Fibroblast of peridontal ligament (primary cell): Measurements from ENCODE around the gene RAMP1.
"Not testable (repeated sequence)": the region's sequence is repeated elsewhere in the genome, so short reads cannot be mapped to it uniquely, and the experiment has no call there.

Experiments used
- DNase-seq: peaks from one replicate; pipeline ENCODE4 v3.0.0-alpha.2; 2010; ENCODE audit errors: extremely low read depth

The RAMP1 gene

DNA sequence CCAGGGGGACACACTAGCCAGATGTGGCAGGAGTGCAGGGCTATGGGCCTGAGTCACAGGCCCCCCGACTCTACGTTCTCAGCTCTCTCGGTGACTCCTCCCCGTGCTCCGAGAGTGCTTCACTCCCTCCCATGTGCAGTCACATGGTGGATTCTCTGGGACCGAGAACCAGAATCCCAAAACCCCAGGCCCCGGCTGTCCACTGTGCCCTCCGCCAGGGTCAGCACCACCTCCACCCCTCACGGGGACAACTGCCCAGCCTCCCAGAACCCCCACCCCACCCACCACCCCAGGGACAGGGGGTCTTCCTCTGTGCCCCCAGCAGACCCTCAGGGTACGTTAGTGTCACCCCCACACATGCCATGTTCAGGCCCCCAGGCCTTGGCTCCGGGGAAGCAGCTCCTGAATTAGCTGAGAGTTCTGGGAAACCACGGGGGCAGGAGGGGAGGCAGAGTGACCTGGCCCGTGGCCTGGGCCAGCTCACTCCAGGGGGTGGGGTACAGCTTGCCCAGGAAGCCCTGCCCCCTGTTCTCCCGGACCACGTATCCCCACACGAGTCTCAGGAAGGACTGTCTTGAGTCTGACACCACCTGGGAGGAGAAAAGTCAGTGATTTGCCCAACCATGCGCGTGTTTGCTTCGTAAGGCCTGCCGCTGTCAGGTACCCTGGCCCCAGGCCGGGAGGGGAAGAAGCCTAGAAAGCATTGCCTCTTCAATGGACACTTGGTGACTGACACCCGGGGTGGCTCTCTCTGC lies 4.4 kb downstream of the RAMP1 start:
- no peak for DNase-seq

DNA sequence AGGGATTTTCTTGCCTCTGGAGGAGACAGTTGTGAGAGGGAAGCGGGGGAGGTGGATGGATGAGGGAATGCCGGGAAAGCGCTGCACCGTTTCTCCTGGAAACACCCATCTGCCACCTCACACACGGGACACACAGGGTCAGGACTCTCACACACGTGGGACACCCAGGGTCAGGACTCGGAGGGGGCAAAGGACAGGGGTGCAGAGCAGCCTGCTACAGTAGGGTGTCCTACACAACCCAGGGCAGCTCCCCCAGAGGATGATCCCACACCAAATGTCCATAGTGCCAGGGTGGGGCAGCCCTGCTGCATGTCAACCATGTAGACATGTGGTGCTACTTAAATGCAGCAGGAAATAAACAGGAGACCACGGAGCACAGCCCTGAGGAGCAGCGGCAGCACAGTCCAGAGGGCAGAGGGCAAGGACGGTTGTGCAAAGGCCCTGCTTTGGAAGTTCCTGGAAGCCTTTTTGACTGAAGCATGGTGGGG lies 5.1 kb downstream of the RAMP1 start:
- no peak for DNase-seq

DNA sequence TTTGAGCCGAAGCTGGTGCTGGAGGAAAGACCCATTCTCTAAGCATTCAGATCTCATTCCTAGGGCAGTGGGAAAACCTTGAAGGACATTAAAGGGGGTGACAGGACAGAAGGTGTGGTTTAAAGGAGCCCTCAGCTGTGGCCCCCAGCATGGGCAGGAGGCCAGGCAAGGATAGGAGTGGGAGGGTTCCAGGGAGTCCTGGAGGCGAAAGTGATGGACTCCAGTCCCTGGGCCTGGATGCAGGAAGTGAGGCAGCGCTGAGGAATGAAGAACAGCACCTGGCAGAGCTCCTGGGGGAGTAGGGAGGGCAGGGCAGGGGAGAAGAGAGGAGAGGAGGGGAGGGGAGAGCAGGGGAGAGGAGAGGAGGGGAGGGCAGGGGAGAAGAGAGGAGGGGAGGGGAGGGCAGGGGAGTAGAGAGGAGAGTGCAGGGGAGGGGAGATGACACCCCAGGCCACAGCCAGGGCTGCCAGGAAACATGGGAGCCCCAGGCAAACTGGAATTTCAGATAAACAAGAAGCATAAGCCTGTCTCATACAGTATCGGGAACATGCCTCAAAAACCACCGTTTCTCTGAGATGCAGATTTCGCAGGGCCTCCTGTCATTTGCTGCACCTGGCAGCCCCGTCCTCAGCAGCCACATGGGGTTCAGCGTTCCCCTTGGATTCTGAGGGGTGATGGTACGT lies 5.7 kb downstream of the RAMP1 start:
- no peak for DNase-seq

GRCh38 chr2:237865623-237866041 lies 6.2 kb downstream of the RAMP1 start:
- DNase-seq = no peak

DNA sequence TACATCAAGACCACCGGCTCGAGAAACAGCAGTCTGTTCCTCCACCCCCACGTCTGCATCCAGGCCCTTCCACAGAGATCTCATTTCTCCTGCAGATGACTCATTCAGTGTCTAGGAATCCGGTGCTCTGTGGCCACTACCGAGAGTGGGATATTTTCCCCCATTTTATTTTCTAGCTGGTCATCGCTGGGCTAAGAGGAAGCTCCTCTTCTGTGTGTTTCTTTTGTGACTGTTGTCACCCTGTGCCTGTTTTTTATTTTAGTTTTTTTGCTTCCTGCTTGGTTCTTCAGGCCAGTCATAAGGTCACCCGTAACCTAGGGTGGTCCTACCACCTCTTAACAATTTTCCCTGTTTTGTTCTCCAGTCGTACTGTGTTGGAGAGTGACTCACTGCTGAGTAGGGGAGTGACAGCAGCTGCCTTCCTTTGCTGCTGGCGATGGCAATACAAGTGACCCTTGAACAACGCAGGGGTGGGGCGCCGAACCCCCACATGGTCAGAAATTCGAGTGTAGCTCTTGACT lies 6.7 kb downstream of the RAMP1 start:
- peak; percentile 42 for DNase-seq

DNA sequence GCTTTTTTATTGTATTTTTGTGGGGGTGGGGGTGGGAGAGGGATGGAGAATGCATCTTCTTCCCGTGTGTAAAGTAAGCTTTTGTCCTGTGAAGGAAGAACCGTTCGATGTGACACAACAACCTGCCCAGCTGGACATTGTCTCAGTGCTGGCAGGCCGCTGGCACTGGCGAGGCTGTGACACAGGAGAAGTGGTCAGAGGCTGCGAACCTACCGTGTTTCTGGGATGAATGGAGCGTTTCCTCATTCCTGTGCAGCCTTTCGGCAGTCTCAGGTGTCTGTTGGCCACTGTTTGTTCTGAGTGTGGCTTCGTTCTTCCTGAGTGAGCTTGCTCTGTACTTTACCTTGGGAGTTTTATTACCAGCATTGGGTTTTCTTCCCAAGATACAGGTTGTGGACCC lies 8.0 kb downstream of the RAMP1 start:
- DNase-seq = no peak

DNA sequence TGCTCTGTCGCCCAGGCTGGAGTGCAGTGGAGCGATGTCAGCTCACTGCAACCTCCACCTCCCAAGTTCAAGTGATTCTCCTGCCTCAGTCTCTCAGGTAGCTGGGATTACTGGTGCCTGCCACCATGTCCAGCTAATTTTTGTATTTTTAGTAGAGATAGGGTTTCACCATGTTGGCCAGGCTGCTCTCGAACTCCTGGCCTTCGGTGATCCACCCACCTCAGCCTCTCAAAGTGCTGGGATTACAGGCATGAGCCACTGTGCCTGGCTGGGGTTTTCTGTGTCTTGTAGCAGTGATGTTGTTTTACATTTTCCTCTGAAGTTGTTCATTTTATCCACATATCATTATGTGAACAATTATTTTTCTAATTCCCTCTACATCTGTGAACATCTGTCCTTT lies 8.7 kb downstream of the RAMP1 start:
- not testable (repeated sequence) for DNase-seq

GRCh38 chr2:237868631-237869342 lies 9.4 kb downstream of the RAMP1 start:
- DNase-seq = peak; percentile 83

DNA sequence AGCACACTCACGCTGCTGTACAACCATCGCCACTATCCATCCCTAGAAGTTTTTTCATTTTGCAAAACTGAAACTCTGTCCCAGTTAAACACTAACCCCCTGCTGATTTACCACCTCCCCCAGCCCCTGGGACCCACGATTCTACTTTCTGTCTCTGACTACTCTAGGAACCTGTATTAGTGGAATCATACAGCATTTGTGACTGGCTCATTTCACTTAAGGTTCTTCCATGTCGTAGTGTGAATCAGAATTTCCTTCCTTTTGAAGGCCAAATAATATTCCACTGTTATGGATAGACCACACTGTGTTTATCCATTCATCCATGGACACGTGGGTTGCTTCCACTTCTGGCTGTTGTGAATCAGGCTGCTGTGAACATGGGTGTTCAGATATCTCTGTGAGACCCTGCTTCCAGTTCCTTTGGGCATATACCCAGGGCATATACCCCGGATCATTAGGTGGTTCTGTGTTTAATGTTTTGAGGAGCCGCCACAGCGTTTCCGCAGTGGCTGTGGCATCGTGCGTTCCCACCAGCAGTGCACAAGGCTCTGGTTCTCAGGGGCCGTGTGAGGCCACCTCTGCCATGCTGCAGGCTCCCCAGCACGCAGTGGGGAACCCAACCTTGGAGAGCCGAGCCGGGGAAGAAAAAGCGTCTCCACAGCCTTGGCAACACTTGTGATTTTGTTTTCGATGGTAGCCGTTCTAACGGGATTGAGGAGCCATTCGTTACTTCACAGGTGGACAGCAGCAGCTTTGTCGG lies 10.1 kb downstream of the RAMP1 start:
- no peak for DNase-seq

DNA sequence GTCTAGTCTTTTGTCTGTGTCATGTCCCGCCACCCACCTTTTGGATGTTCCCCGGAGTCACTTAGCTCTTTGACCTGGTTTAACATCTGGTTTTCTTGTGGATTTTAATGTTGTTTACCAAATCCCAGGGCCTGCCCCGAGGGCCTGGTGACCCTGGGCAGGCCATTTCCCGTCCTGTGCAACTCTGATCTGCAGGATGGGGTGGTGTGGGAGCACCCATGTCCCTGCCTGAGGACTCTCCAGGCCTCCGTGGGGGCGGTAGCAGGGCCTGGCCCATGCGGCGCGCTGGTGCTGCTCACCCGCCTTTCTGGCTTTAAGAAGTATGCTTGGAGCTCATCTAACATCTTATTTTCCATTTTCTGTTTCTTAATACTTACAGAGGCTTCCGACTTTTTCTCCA lies 10.7 kb downstream of the RAMP1 start:
- no peak for DNase-seq

- no peak for DNase-seq
Observed at GRCh38 chr2:237870754-237871651, 11.6 kb downstream of the RAMP1 start.

DNA sequence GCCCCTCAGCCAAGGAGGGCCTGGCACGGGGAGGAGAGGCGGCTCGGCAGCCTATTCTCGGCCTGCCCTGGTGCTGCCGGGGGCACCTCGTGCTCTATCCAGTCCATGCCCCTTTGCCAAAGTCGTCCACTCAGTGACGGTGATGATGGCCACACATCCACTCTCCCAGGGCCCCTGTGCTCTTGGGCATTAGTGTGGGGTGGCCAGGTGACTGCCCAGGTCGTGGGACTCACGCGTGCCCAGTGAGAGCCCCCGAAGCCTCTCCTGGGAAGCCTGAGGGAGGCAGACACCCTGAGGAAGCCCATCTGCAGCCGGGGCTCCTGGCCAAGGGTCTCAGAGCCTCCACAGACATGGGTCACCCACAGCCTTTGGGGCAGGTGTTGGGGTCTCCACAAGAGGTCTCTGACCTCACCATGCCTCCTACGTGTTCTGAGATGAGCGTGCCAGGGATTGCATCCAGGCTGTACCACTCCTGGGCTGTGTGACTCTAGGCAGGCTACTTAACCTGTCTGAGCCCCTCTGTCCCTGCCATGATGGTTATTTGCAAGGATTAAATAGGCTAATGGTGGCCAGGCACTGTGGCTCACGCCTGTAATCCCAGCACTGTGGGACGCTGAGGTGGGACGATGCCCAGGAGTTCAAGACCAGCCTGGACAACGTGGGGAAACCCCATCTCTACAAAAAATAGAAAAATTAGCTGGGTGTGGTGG lies 12.9 kb downstream of the RAMP1 start:
- DNase-seq = no peak

DNA sequence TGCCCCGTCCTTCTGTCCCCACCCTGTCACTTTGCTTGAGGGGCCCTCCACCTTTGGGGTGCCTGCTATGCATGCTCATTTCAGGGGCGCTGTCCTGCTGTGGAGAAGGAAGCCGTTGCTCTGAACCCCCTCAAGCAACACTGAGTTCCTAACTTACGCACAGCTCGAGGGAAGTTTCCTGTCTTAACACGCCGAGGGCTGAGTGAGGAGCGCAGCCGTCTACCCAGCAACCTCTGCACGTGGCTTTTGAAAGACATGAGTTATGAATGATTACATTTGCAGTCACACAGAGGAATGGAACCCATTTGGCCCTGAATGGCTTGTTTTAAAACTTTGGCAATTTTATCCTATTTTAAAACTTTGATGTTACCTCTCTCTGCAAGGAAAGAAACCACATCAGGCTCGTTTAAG lies 14.0 kb downstream of the RAMP1 start:
- DNase-seq = no peak

GRCh38 chr2:237873897-237874551 lies 14.6 kb downstream of the RAMP1 start:
- no peak for DNase-seq

GRCh38 chr2:237874585-237875161 lies 15.2 kb downstream of the RAMP1 start:
- peak; percentile 74 for DNase-seq

DNA sequence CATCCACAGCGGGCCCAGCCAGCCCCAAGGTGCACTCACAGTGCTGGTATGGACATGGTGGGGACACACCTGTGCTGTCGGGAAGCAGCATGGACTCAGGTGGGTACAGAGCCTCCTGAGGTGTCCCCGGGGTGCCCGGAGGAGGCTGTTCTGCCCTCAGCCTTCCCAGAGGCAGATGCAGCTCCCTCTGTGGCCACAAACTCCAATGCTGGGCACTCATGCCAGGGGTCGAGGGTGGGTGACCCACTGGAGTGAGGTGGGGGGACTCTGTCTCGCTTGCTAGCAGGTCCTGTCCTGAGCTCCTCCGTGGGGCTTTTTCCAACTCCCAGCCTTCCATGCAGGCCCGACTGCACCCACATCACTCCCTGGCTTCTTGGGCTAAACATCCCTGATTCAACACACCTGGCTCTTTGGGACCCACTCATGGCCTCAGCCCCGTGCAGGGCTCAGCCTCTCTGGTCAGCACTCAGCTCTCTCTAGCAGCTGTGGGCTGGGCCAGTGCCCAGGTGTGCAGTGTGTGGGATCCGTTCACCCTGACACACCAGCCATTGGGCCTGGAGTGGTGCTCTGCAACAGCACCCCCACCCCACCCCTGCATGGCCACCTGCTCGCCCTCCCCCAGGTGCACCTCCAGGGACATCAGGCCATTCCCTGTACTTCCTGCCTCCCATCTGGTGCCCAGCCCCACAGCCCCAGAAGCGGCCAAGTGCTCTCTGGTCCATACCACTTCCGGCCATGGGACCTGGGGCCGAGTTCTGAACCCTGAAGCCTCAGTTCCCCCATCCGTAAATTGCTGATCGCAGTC lies 16.0 kb downstream of the RAMP1 start:
- no peak for DNase-seq

- DNase-seq = no peak
Observed at GRCh38 chr2:237876061-237876526, 16.7 kb downstream of the RAMP1 start.

- DNase-seq = no peak
Observed at GRCh38 chr2:237876532-237876931, 17.1 kb downstream of the RAMP1 start.
